ENCODE results near the gene GNG4.

DNA sequence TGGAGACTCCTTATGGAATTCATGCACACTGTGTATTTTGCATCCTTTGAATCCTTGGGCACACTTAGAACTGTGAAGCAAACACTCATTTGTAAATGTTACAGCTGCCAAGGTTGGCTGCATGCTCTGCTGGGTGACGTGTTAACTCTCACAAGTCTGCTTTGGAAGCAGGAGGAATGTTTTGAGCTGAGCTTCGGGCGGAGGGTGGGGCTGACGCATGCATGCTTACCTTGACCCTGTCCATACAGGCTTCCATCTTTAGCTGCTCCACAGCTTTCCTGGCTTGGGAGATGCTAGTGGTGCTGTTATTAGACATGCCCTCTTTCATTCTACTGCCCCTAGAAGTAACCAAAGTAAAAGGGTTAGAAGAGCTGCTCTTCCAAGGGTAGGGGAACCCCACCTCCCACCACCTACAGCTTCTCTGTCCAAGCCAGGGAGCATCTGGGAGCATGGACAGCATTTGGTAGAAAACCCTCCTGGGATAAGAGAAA is 66.0 kb downstream of the GNG4 start:
- TF ChIP-seq CTCF (IDR thresholded peaks at IDR 0.05) (no peak), POLR2AphosphoS5 (IDR thresholded peaks at IDR 0.05) (no peak), POLR2A (IDR thresholded peaks at IDR 0.05) (no peak), EP300 (IDR thresholded peaks at IDR 0.05) (no peak)
